ENCODE data around the gene FAM135A. TPM values are rescaled to one million over a fixed set of nuclear protein-coding genes. Genes with fewer than 3 reads are reported as not detected.
A peak's percentile ranks its signal among the peaks of the same experiment; 100 is the strongest.

The FAM135A gene
- total RNA-seq, 4 donors from 2014 or later: 17.1 to 99.5 (median 35.8) TPM

DNA sequence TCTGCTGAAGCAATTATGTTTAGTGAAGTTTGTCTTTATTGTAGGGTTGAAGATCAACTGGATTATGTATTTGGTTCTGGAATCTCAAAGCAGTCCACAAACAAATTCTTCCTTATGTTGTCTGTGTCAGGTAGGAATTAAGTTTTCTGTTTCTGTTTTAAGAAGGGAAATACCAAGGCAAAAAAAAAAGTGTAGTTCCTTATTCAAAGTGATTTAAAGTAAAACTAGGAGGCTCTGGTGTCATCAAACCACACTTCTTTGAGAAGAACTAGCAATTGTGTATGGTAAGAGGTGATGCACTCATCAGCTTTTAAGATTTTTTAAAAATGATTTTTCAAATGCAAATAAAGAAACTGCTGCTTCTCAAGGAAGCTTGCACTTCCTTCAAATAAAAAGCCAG lies 1.9 kb downstream of the FAM135A start:
- peak overlapping the region in 1 of 2 donors; percentile 94 for H3K27ac ChIP-seq
- no peak overlapping the region for H3K4me3 ChIP-seq
- peaks cover 3 to 4% of the 10 kb centered on the region in 2 donors for H3K4me1 ChIP-seq
- no peaks in the 10 kb centered on the region for H3K36me3 ChIP-seq
- H3K9me3 ChIP-seq: no peaks in the 10 kb centered on the region
- no peaks in the 10 kb centered on the region for H3K27me3 ChIP-seq
- intact Hi-C loops (cut with DNase I; ENCODE audit: low total_unique reads): no loop called here
- no peak for DNase-seq
- TF ChIP-seq, protein P1, sequence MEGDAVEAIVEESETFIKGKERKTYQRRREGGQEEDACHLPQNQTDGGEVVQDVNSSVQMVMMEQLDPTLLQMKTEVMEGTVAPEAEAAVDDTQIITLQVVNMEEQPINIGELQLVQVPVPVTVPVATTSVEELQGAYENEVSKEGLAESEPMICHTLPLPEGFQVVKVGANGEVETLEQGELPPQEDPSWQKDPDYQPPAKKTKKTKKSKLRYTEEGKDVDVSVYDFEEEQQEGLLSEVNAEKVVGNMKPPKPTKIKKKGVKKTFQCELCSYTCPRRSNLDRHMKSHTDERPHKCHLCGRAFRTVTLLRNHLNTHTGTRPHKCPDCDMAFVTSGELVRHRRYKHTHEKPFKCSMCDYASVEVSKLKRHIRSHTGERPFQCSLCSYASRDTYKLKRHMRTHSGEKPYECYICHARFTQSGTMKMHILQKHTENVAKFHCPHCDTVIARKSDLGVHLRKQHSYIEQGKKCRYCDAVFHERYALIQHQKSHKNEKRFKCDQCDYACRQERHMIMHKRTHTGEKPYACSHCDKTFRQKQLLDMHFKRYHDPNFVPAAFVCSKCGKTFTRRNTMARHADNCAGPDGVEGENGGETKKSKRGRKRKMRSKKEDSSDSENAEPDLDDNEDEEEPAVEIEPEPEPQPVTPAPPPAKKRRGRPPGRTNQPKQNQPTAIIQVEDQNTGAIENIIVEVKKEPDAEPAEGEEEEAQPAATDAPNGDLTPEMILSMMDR (IDR thresholded peaks at IDR 0.05): no peak
- TF ChIP-seq POLR2A (IDR thresholded peaks at IDR 0.05): no peak

DNA sequence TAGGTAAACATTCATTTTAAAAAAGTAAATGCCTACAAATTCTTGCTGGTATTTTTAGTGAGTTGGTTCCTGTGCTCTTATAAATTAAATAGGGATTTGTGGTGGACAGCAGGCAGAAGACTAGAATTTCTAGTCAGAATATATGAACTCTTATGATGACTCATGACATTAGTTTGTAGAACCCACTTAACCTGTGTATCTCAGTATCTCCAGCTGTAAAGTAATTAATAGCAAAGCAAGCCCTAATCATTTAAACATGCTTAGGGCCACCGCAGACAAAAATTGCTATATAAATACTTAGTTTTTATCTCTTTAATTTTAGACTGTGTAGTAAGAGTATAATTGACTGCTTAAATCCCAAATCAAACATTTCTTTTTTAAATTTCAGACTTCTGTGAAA lies 2.4 kb downstream of the FAM135A start:
- no peaks in the 10 kb centered on the region for H3K9me3 ChIP-seq
- no peak for TF ChIP-seq POLR2A (IDR thresholded peaks at IDR 0.05)
- TF ChIP-seq, protein P1 (IDR thresholded peaks at IDR 0.05): no peak
- DNase-seq: no peak
- no peaks in the 10 kb centered on the region for H3K27me3 ChIP-seq
- H3K27ac ChIP-seq: no peak overlapping the region
- intact Hi-C loops (cut with DNase I; ENCODE audit: low total_unique reads): no loop called here
- H3K4me3 ChIP-seq: no peak overlapping the region
- H3K36me3 ChIP-seq: no peaks in the 10 kb centered on the region
- H3K4me1 ChIP-seq: peaks cover 3 to 4% of the 10 kb centered on the region in 2 donors

DNA sequence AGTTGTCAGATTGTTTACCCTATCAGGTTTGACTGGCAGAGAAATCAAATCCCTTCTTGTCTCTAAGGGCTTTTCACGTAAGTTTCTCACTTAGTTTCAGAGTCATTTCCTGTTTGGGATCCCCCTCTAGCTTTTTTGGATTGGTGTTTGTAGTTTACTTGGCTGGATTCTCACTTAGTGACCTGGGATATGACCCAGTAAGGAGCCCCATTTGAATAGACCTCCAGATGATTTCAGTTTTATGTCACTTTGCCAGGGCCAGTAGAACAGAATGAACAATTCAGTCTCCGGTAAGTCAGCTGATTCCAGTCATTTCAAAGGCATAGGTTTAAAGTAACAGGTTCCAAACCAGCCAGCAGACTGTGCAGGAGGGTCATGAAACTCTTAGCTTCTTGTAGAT lies 8.2 kb downstream of the FAM135A start:
- no peaks in the 10 kb centered on the region for H3K36me3 ChIP-seq
- no peak overlapping the region for H3K27ac ChIP-seq
- DNase-seq: no peak
- H3K4me1 ChIP-seq: no peaks in the 10 kb centered on the region
- intact Hi-C loops (cut with DNase I; ENCODE audit: low total_unique reads): no loop called here
- H3K27me3 ChIP-seq: no peaks in the 10 kb centered on the region
- H3K9me3 ChIP-seq: no peaks in the 10 kb centered on the region
- TF ChIP-seq, protein P1 (IDR thresholded peaks at IDR 0.05): no peak
- no peak for TF ChIP-seq POLR2A (IDR thresholded peaks at IDR 0.05)
- H3K4me3 ChIP-seq: no peak overlapping the region

DNA sequence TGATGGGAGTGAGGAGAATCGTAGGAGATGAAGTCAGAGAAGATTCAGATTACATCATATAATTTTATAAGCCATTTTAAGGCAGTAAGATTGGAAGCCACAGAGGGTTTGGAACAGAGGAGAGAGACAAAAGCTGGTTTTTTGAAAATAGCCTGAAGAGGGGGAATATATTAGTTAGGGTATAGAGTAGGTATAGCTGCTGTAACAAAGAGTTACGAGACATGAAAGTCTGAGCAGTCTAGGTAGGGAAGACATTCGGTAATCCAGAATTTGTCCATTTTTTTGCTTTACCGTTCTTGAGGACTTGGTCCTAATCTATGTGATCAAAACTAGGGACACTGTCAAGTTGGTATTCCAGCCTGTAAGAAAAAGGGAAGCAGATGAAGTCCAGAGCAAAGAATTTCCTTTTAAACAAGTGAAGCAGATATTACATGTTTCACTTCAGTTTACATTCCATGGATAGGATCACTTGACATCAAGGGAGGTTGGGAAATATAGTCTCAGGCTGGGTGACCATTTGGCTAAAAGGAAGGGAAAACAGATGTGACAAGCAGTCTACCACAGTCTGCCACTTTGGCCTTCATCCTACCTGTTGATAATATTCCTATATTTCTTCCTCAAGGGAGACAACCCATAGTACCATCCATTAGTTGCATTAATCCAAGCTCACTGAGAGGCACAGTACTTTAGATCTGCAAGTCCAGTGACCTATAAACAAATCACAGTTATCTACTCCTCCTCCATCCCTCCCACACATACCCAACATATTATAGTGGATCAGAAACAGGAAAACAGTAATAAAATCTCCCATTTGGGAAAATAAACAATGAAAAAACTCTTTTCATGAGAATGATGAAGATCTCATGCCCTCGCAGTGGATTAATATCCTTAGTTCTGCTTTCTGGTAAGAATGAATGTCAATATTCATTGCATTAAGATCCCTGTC lies 10.2 kb downstream of the FAM135A start:
- Histone ChIP-seq H3K36me3 (no peaks in the 10 kb centered on the region), H3K4me3 (no peak overlapping the region), H3K27ac (peak overlapping the region; percentile 33 to 50), H3K9me3 (no peaks in the 10 kb centered on the region), H3K27me3 (no peaks in the 10 kb centered on the region), H3K4me1 (no peaks in the 10 kb centered on the region)
- TF ChIP-seq POLR2A (IDR thresholded peaks at IDR 0.05): no peak
- TF ChIP-seq, protein P1 (IDR thresholded peaks at IDR 0.05): no peak
- intact Hi-C loops (cut with DNase I; ENCODE audit: low total_unique reads): no loop called here
- DNase-seq: no peak

DNA sequence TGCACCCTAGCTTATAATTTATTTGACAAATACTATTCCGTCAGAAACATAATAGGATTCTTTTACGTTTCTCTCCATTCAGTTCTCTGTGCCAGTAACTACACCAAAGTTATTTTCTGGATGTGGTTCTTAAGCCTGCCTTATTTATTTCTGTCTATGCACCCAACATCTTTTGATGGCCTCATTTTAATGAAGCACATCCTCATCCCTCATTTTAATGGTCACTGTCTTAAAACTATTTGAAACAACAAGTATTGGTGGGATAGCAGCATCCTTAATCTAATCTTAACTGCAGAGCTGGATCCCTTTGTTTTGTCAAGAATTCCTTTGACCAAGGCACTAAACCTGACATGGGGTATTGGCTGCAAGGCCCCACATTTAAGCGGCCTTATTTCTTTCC lies 11.0 kb downstream of the FAM135A start:
- no peak for DNase-seq
- no peaks in the 10 kb centered on the region for H3K36me3 ChIP-seq
- intact Hi-C loops (cut with DNase I; ENCODE audit: low total_unique reads): no loop called here

More for the DNA sequence above, 11.0 kb downstream of the FAM135A start:
- Histone ChIP-seq H3K9me3 (no peaks in the 10 kb centered on the region), H3K27ac (peak overlapping the region; percentile 33 to 50), H3K4me3 (no peak overlapping the region), H3K27me3 (no peaks in the 10 kb centered on the region), H3K4me1 (no peaks in the 10 kb centered on the region)
- no peak for TF ChIP-seq POLR2A (IDR thresholded peaks at IDR 0.05)
- TF ChIP-seq, protein P1 (IDR thresholded peaks at IDR 0.05): no peak

All from uterus (tissue), 4 donors.